HFFc6 (cell line): Measurements from ENCODE around the gene WNT3A. TPM values are rescaled to one million over a fixed set of nuclear protein-coding genes. Genes with fewer than 3 reads are reported as not detected.

Experiments
- DNase-seq: peaks from one replicate; pipeline ENCODE4 v3.0.0-alpha.2; 2018
- H3K27ac Mint-ChIP-seq: 2 replicates; pipeline ENCODE4 v1.8.0; 2020; ENCODE audit warnings: mild to moderate bottlenecking, mixed read lengths
- H3K27me3 Mint-ChIP-seq: 2 replicates; pipeline ENCODE4 v1.8.0; 2021; ENCODE audit warnings: mild to moderate bottlenecking, moderate library complexity, mixed read lengths; ENCODE audit not compliant: insufficient read depth
- H3K36me3 Mint-ChIP-seq: 2 replicates; pipeline ENCODE4 v1.8.0; 2021; ENCODE audit warnings: low read depth, mixed read lengths
- H3K4me1 Mint-ChIP-seq: 2 replicates; pipeline ENCODE4 v1.8.0; 2020; ENCODE audit warnings: low read depth, mixed read lengths
- H3K4me3 Mint-ChIP-seq: 2 replicates; pipeline ENCODE4 v1.8.0; 2020; ENCODE audit warnings: mild to moderate bottlenecking, moderate library complexity, mixed read lengths
- H3K9me3 Mint-ChIP-seq: 2 replicates; pipeline ENCODE4 v1.8.0; 2020; ENCODE audit warnings: mild to moderate bottlenecking, mixed read lengths
- CTCF ChIP-seq: fragments of 200-600 bp; sonication (generic); IDR thresholded peaks from 2 replicates; pipeline ENCODE4 v1.5.0; 2021; ENCODE audit warnings: antibody characterized with exemption, mild to moderate bottlenecking
- total RNA-seq, 6 experiments: library from RNA; stranded (reverse); fragmentation: NEBNext Ultra II Directional; extraction: Animal tissue kit (Norgen Biotek cat#: 25700); gene quantifications; 2 replicates in 1 of 6; 3 replicates in 5 of 6; pipeline ENCODE4 v1.2.3, GENCODE V29; 2021

Gene WNT3A
- total RNA-seq, 6 experiments from 2014 or later = not detected

- H3K4me1 Mint-ChIP-seq = peaks cover 6% of the 10 kb centered on the region; the same call in 1 of the 2 replicates
- H3K27me3 Mint-ChIP-seq = peaks cover 6% of the 10 kb centered on the region
- no peaks in the 10 kb centered on the region for H3K36me3 Mint-ChIP-seq
- TF ChIP-seq CTCF = no peak
- DNase-seq = no peak
- no peaks in the 10 kb centered on the region for H3K9me3 Mint-ChIP-seq
- H3K4me3 Mint-ChIP-seq = no peak overlapping the region
- H3K27ac Mint-ChIP-seq = no peak overlapping the region
These were observed 65.2 kb downstream of the WNT3A start for GRCh38 chr1:228071839-228072657.

- no peak overlapping the region for H3K27ac Mint-ChIP-seq
- H3K4me1 Mint-ChIP-seq = peaks cover 6% of the 10 kb centered on the region; the same call in 1 of the 2 replicates
- no peak for TF ChIP-seq CTCF
- no peak overlapping the region for H3K4me3 Mint-ChIP-seq
- no peaks in the 10 kb centered on the region for H3K36me3 Mint-ChIP-seq
- DNase-seq = no peak
- peaks cover 2% of the 10 kb centered on the region for H3K27me3 Mint-ChIP-seq
- H3K9me3 Mint-ChIP-seq = no peaks in the 10 kb centered on the region
These were observed 65.9 kb downstream of the WNT3A start for GRCh38 chr1:228072658-228073043.

- no peak overlapping the region for H3K4me3 Mint-ChIP-seq
- H3K27ac Mint-ChIP-seq = no peak overlapping the region
- TF ChIP-seq CTCF = no peak
- no peak for DNase-seq
- H3K4me1 Mint-ChIP-seq = peaks cover 6% of the 10 kb centered on the region; the same call in 1 of the 2 replicates
- H3K9me3 Mint-ChIP-seq = no peaks in the 10 kb centered on the region
- H3K36me3 Mint-ChIP-seq = no peaks in the 10 kb centered on the region
- H3K27me3 Mint-ChIP-seq = peaks cover 2% of the 10 kb centered on the region
These were observed 66.5 kb downstream of the WNT3A start for GRCh38 chr1:228073061-228073856.

GRCh38 chr1:228073857-228074545 lies 67.2 kb downstream of the WNT3A start:
- Mint-ChIP-seq H3K27ac (no peak overlapping the region), H3K4me3 (no peak overlapping the region), H3K9me3 (no peaks in the 10 kb centered on the region), H3K4me1 (peaks cover 6% of the 10 kb centered on the region; the same call in 1 of the 2 replicates), H3K36me3 (no peaks in the 10 kb centered on the region), H3K27me3 (peaks cover 2% of the 10 kb centered on the region)
- peak; percentile 64 for TF ChIP-seq CTCF
- DNase-seq = no peak

- DNase-seq = no peak
- Mint-ChIP-seq H3K4me3 (no peak overlapping the region), H3K36me3 (no peaks in the 10 kb centered on the region), H3K27ac (no peak overlapping the region), H3K27me3 (peaks cover 2% of the 10 kb centered on the region), H3K4me1 (peaks cover 6% of the 10 kb centered on the region; the same call in 1 of the 2 replicates), H3K9me3 (no peaks in the 10 kb centered on the region)
- no peak for TF ChIP-seq CTCF
These were observed 68.3 kb downstream of the WNT3A start for GRCh38 chr1:228074954-228075730.
